Neutrophil (primary cell): Measurements from ENCODE around the gene GSTO1.

Experiments
- H3K27ac ChIP-seq: fragments of 200-600 bp; sonication (generic); 2 replicates; pipeline ENCODE4 v1.5.1; 2016; ENCODE audit warnings: mild to moderate bottlenecking, moderate library complexity
- H3K27me3 ChIP-seq: fragments of 200-600 bp; sonication (generic); 2 replicates; pipeline ENCODE4 v1.6.0; 2016; ENCODE audit warnings: mild to moderate bottlenecking
- H3K36me3 ChIP-seq: fragments of 200-600 bp; sonication (generic); 2 replicates; pipeline ENCODE4 v1.5.1; 2017
- H3K4me1 ChIP-seq, 2 experiments: fragments of 200-600 bp in 1 of 2; sonication (generic) in 1 of 2; 1 replicate in 1 of 2; 2 replicates in 1 of 2; pipeline versions ENCODE4 v1.5.1 to v1.6.1; 2013 to 2016; ENCODE audit warnings: low read depth in 1 of 2, low read length in 1 of 2, mild to moderate bottlenecking in 1 of 2, moderate library complexity in 1 of 2; ENCODE audit not compliant: control insufficient read depth in 1 of 2, insufficient read depth in 1 of 2
- H3K4me3 ChIP-seq, 2 experiments: fragments of 200-600 bp in 1 of 2; sonication (generic) in 1 of 2; 1 replicate in 1 of 2; 2 replicates in 1 of 2; pipeline ENCODE4 v1.5.1; 2013 to 2016; ENCODE audit warnings: low read depth in 1 of 2, low read length in 1 of 2, mild to moderate bottlenecking in 1 of 2, moderate library complexity in 1 of 2
- H3K9me3 ChIP-seq: fragments of 200-600 bp; sonication (generic); 2 replicates; pipeline ENCODE4 v1.5.1; 2016
- CTCF ChIP-seq: fragments of 200-600 bp; sonication (generic); IDR thresholded peaks from 2 replicates; pipeline ENCODE4 v1.5.1; 2016; ENCODE audit warnings: antibody characterized with exemption

Gene GSTO1

GRCh38 chr10:104307576-104308438, 53.1 kb downstream of the GSTO1 start:
- peaks cover 43 to 72% of the 10 kb centered on the region in 2 experiments for H3K4me1 ChIP-seq
- peaks cover 65% of the 10 kb centered on the region for H3K36me3 ChIP-seq
- peak overlapping the region; percentile 72 for H3K27ac ChIP-seq
- no peak overlapping the region for H3K4me3 ChIP-seq
- TF ChIP-seq CTCF, result no peak
- H3K27me3 ChIP-seq, result no peaks in the 10 kb centered on the region
- H3K9me3 ChIP-seq, result no peaks in the 10 kb centered on the region

- H3K36me3 ChIP-seq, result peaks cover 72% of the 10 kb centered on the region
- H3K27me3 ChIP-seq, result no peaks in the 10 kb centered on the region
- H3K9me3 ChIP-seq, result no peaks in the 10 kb centered on the region
- TF ChIP-seq CTCF, result no peak
- H3K27ac ChIP-seq, result peak overlapping the region; percentile 72
- H3K4me3 ChIP-seq, result no peak overlapping the region
- peaks cover 42 to 72% of the 10 kb centered on the region in 2 experiments for H3K4me1 ChIP-seq
These were observed 53.8 kb downstream of the GSTO1 start for GRCh38 chr10:104308439-104308903.

GRCh38 chr10:104309980-104310978, 55.6 kb downstream of the GSTO1 start:
- H3K27ac ChIP-seq, result peak overlapping the region; percentile 63
- no peak overlapping the region for H3K4me3 ChIP-seq
- H3K4me1 ChIP-seq, result peaks cover 35 to 72% of the 10 kb centered on the region in 2 experiments
- TF ChIP-seq CTCF, result no peak
- no peaks in the 10 kb centered on the region for H3K9me3 ChIP-seq
- peaks cover 90% of the 10 kb centered on the region for H3K36me3 ChIP-seq
- H3K27me3 ChIP-seq, result no peaks in the 10 kb centered on the region

- peaks cover 25 to 63% of the 10 kb centered on the region in 2 experiments for H3K4me1 ChIP-seq
- no peaks in the 10 kb centered on the region for H3K9me3 ChIP-seq
- H3K4me3 ChIP-seq, result no peak overlapping the region
- H3K27me3 ChIP-seq, result no peaks in the 10 kb centered on the region
- TF ChIP-seq CTCF, result no peak
- H3K36me3 ChIP-seq, result peaks cover 98% of the 10 kb centered on the region
- peak overlapping the region; percentile 63 for H3K27ac ChIP-seq
These were observed 56.6 kb downstream of the GSTO1 start for GRCh38 chr10:104311184-104311720.
